ENCODE data around the gene KCNIP3.
"Not testable (repeated sequence)": the region's sequence is repeated elsewhere in the genome, so short reads cannot be mapped to it uniquely, and the experiment has no call there.

Gene KCNIP3

GRCh38 chr2:95354925-95355324, 57.8 kb downstream of the KCNIP3 start:
- no peak overlapping the region for H3K4me3 Mint-ChIP-seq
- H3K4me1 Mint-ChIP-seq: no peaks in the 10 kb centered on the region
- DNase-seq: no peak
- CTCF ChIA-PET: interaction anchor here (1.3 kb wide), 1 partner anchor 10 kb away, joined by 3 read pairs; no protein-coding TSS in a partner anchor
- H3K27ac Mint-ChIP-seq: no peak overlapping the region
- H3K36me3 Mint-ChIP-seq: no peaks in the 10 kb centered on the region
- H3K9me3 Mint-ChIP-seq: peaks cover 2% of the 10 kb centered on the region
- H3K27me3 Mint-ChIP-seq: peaks cover 21% of the 10 kb centered on the region

- H3K36me3 Mint-ChIP-seq, H3K27ac Mint-ChIP-seq, DNase-seq, H3K4me1 Mint-ChIP-seq, H3K4me3 Mint-ChIP-seq, H3K9me3 Mint-ChIP-seq: not testable (repeated sequence)
- CTCF ChIA-PET: interaction anchor here (1.3 kb wide), 1 partner anchor 10 kb away, joined by 3 read pairs; no protein-coding TSS in a partner anchor
- peaks cover 15% of the 10 kb centered on the region for H3K27me3 Mint-ChIP-seq
Measured at GRCh38 chr2:95355486-95355885, 58.3 kb downstream of the KCNIP3 start.

GRCh38 chr2:95356821-95357700, 59.9 kb downstream of the KCNIP3 start:
- CTCF ChIA-PET: no interaction called here
- Mint-ChIP-seq H3K4me3 (no peak overlapping the region), H3K27ac (no peak overlapping the region), H3K36me3 (no peaks in the 10 kb centered on the region), H3K4me1 (no peaks in the 10 kb centered on the region), H3K9me3 (peaks cover 2% of the 10 kb centered on the region), H3K27me3 (peaks cover 15% of the 10 kb centered on the region)
- peak; percentile 4 for DNase-seq

- no peak overlapping the region for H3K4me3 Mint-ChIP-seq
- no peaks in the 10 kb centered on the region for H3K36me3 Mint-ChIP-seq
- no peaks in the 10 kb centered on the region for H3K4me1 Mint-ChIP-seq
- H3K27ac Mint-ChIP-seq: no peak overlapping the region
- DNase-seq: peak; percentile 13
- H3K9me3 Mint-ChIP-seq: peaks cover 2% of the 10 kb centered on the region
- H3K27me3 Mint-ChIP-seq: peaks cover 15% of the 10 kb centered on the region
- CTCF ChIA-PET: no interaction called here
Measured at GRCh38 chr2:95357717-95358280, 60.7 kb downstream of the KCNIP3 start.

GRCh38 chr2:95359031-95359430, 61.9 kb downstream of the KCNIP3 start:
- Mint-ChIP-seq H3K27me3 (peaks cover 15% of the 10 kb centered on the region), H3K9me3 (peaks cover 2% of the 10 kb centered on the region), H3K27ac (no peak overlapping the region), H3K4me3 (no peak overlapping the region), H3K36me3 (no peaks in the 10 kb centered on the region), H3K4me1 (no peaks in the 10 kb centered on the region)
- CTCF ChIA-PET: interaction anchor here (1.3 kb wide), 1 partner anchor 30 kb away, joined by 3 read pairs; no protein-coding TSS in a partner anchor
- DNase-seq: no peak

GRCh38 chr2:95359501-95359930, 62.4 kb downstream of the KCNIP3 start:
- H3K9me3 Mint-ChIP-seq: peaks cover 2% of the 10 kb centered on the region
- CTCF ChIA-PET: interaction anchor here (1.3 kb wide), 1 partner anchor 30 kb away, joined by 3 read pairs; no protein-coding TSS in a partner anchor
- no peak overlapping the region for H3K27ac Mint-ChIP-seq
- no peak overlapping the region for H3K4me3 Mint-ChIP-seq
- H3K36me3 Mint-ChIP-seq: no peaks in the 10 kb centered on the region
- H3K4me1 Mint-ChIP-seq: no peaks in the 10 kb centered on the region
- DNase-seq: peak; percentile 4
- peaks cover 15% of the 10 kb centered on the region for H3K27me3 Mint-ChIP-seq

GRCh38 chr2:95361216-95361980, 64.3 kb downstream of the KCNIP3 start:
- H3K4me1 Mint-ChIP-seq: no peaks in the 10 kb centered on the region
- H3K27ac Mint-ChIP-seq: no peak overlapping the region
- no peaks in the 10 kb centered on the region for H3K36me3 Mint-ChIP-seq
- CTCF ChIA-PET: no interaction called here
- no peak for DNase-seq
- H3K9me3 Mint-ChIP-seq: no peaks in the 10 kb centered on the region
- H3K27me3 Mint-ChIP-seq: peaks cover 15% of the 10 kb centered on the region
- no peak overlapping the region for H3K4me3 Mint-ChIP-seq

GRCh38 chr2:95362486-95362885, 65.3 kb downstream of the KCNIP3 start:
- CTCF ChIA-PET: no interaction called here
- Mint-ChIP-seq H3K27me3 (peaks cover 15% of the 10 kb centered on the region), H3K36me3 (no peaks in the 10 kb centered on the region), H3K4me1 (no peaks in the 10 kb centered on the region), H3K27ac (no peak overlapping the region), H3K9me3 (no peaks in the 10 kb centered on the region), H3K4me3 (no peak overlapping the region)
- no peak for DNase-seq

- DNase-seq: no peak
- Mint-ChIP-seq H3K27me3 (peaks cover 17% of the 10 kb centered on the region), H3K36me3 (no peaks in the 10 kb centered on the region), H3K4me3 (no peak overlapping the region), H3K27ac (no peak overlapping the region), H3K9me3 (no peaks in the 10 kb centered on the region), H3K4me1 (no peaks in the 10 kb centered on the region)
- CTCF ChIA-PET: no interaction called here
Measured at GRCh38 chr2:95366514-95366913, 69.4 kb downstream of the KCNIP3 start.

- no peaks in the 10 kb centered on the region for H3K36me3 Mint-ChIP-seq
- peaks cover 5% of the 10 kb centered on the region for H3K4me1 Mint-ChIP-seq
- CTCF ChIA-PET: no interaction called here
- no peak overlapping the region for H3K27ac Mint-ChIP-seq
- H3K4me3 Mint-ChIP-seq: no peak overlapping the region
- H3K9me3 Mint-ChIP-seq: no peaks in the 10 kb centered on the region
- no peak for DNase-seq
- peaks cover 35% of the 10 kb centered on the region for H3K27me3 Mint-ChIP-seq
Measured at GRCh38 chr2:95372216-95372829, 75.2 kb downstream of the KCNIP3 start.

GRCh38 chr2:95372845-95373244, 75.7 kb downstream of the KCNIP3 start:
- DNase-seq: no peak
- H3K9me3 Mint-ChIP-seq: no peaks in the 10 kb centered on the region
- H3K4me1 Mint-ChIP-seq: peaks cover 5% of the 10 kb centered on the region
- no peak overlapping the region for H3K4me3 Mint-ChIP-seq
- CTCF ChIA-PET: no interaction called here
- no peaks in the 10 kb centered on the region for H3K36me3 Mint-ChIP-seq
- H3K27ac Mint-ChIP-seq: no peak overlapping the region
- peaks cover 35% of the 10 kb centered on the region for H3K27me3 Mint-ChIP-seq

GRCh38 chr2:95374029-95374428, 76.9 kb downstream of the KCNIP3 start:
- Mint-ChIP-seq H3K4me1 (peaks cover 5% of the 10 kb centered on the region), H3K36me3 (no peaks in the 10 kb centered on the region), H3K27ac (no peak overlapping the region), H3K4me3 (no peak overlapping the region), H3K9me3 (no peaks in the 10 kb centered on the region), H3K27me3 (peaks cover 31% of the 10 kb centered on the region)
- DNase-seq: no peak
- CTCF ChIA-PET: no interaction called here

GRCh38 chr2:95374451-95374920, 77.3 kb downstream of the KCNIP3 start:
- H3K4me1 Mint-ChIP-seq: peaks cover 5% of the 10 kb centered on the region
- no peak for DNase-seq
- no peak overlapping the region for H3K27ac Mint-ChIP-seq
- H3K27me3 Mint-ChIP-seq: peaks cover 29% of the 10 kb centered on the region
- no peaks in the 10 kb centered on the region for H3K9me3 Mint-ChIP-seq
- H3K4me3 Mint-ChIP-seq: no peak overlapping the region
- H3K36me3 Mint-ChIP-seq: no peaks in the 10 kb centered on the region
- CTCF ChIA-PET: no interaction called here

- CTCF ChIA-PET: interaction anchor here (0.9 kb wide), 1 partner anchor 14 kb away, joined by 3 read pairs; no protein-coding TSS in a partner anchor
- Mint-ChIP-seq H3K36me3 (no peaks in the 10 kb centered on the region), H3K4me3 (no peak overlapping the region), H3K27ac (no peak overlapping the region), H3K9me3 (no peaks in the 10 kb centered on the region), H3K4me1 (peaks cover 5% of the 10 kb centered on the region), H3K27me3 (peaks cover 30% of the 10 kb centered on the region)
- DNase-seq: no peak
Measured at GRCh38 chr2:95374921-95375471, 77.8 kb downstream of the KCNIP3 start.

Data from activated naive CD4-positive, alpha-beta T cell treated with anti-CD3 and anti-CD28 coated beads, Interleukin-2, amount 10 ng/mL, durations not matched to agents 7 days and 5 days (primary cell).